CD4-positive, alpha-beta T cell treated with Interleukin-12 subunit alpha and Interleukin-12 subunit beta, for 1 hour (primary cell): ENCODE results near the gene RBM12.
"Not testable (repeated sequence)": the region's sequence is repeated elsewhere in the genome, so short reads cannot be mapped to it uniquely, and the experiment has no call there.

Source experiments
- DNase-seq: peaks from one replicate; pipeline ENCODE4 v3.0.0-alpha.2; 2020

The RBM12 gene

GRCh38 chr20:35697696-35698297 is 33.1 kb upstream of the RBM12 start:
- DNase-seq, result no peak

- DNase-seq, result no peak
Observed at GRCh38 chr20:35695978-35696377, 31.3 kb upstream of the RBM12 start.

- DNase-seq, result no peak
Observed at GRCh38 chr20:35695245-35695749, 30.6 kb upstream of the RBM12 start.

- no peak for DNase-seq
Observed at GRCh38 chr20:35690265-35690664, 25.6 kb upstream of the RBM12 start.

- not testable (repeated sequence) for DNase-seq
Observed at GRCh38 chr20:35686872-35687271, 22.2 kb upstream of the RBM12 start.

GRCh38 chr20:35685368-35685767 is 20.7 kb upstream of the RBM12 start:
- not testable (repeated sequence) for DNase-seq

- no peak for DNase-seq
Observed at GRCh38 chr20:35681960-35682359, 17.3 kb upstream of the RBM12 start.

GRCh38 chr20:35680452-35681183 is 15.9 kb upstream of the RBM12 start:
- no peak for DNase-seq

- DNase-seq, result no peak
Observed at GRCh38 chr20:35674921-35675320, 10.2 kb upstream of the RBM12 start.

GRCh38 chr20:35673884-35674283 is 9.2 kb upstream of the RBM12 start:
- DNase-seq, result no peak

- DNase-seq, result no peak
Observed at GRCh38 chr20:35669681-35670080, 5.0 kb upstream of the RBM12 start.

GRCh38 chr20:35669221-35669620 is 4.5 kb upstream of the RBM12 start:
- DNase-seq, result no peak

GRCh38 chr20:35665949-35666288 is 1.2 kb upstream of the RBM12 start:
- DNase-seq, result no peak

GRCh38 chr20:35663516-35664465 is 909 bp downstream of the RBM12 start:
- peak; percentile 74 for DNase-seq

- DNase-seq, result no peak
Observed at GRCh38 chr20:35662551-35662950, 2.1 kb downstream of the RBM12 start.

- DNase-seq, result no peak
Observed at GRCh38 chr20:35661908-35662307, 2.8 kb downstream of the RBM12 start.

- no peak for DNase-seq
Observed at GRCh38 chr20:35661053-35661452, 3.6 kb downstream of the RBM12 start.

- DNase-seq, result no peak
Observed at GRCh38 chr20:35660122-35660937, 4.4 kb downstream of the RBM12 start.

- no peak for DNase-seq
Observed at GRCh38 chr20:35657271-35657670, 7.4 kb downstream of the RBM12 start.

- no peak for DNase-seq
Observed at GRCh38 chr20:35654415-35654814, 10.3 kb downstream of the RBM12 start.

- DNase-seq, result no peak
Observed at GRCh38 chr20:35653893-35654292, 10.8 kb downstream of the RBM12 start.

- no peak for DNase-seq
Observed at GRCh38 chr20:35653430-35653734, 11.3 kb downstream of the RBM12 start.
